G401 (cell line): ENCODE measurements around the gene THAP8. TPM values are rescaled to one million over a fixed set of nuclear protein-coding genes. Genes with fewer than 3 reads are reported as not detected.

Experiments
- total RNA-seq: library from RNA; depleted of rRNA; stranded (reverse); fragments of >200 nt; shearing (Covaris generic); gene quantifications from 2 replicates; pipeline ENCODE4 v1.2.3, GENCODE V29; 2014; rRNA removed

The THAP8 gene
- total RNA-seq, 1 experiment from 2014 or later = 5.2 TPM

Other genes starting within 250 kb of the THAP8 start
- gene PRODH2, start 241.4 kb downstream of the THAP8 start, total RNA-seq = not detected in 2 replicates
- 0.18 TPM in 1 of 2 replicates, not detected in the other for gene NPHS1, start 201.8 kb downstream of the THAP8 start, total RNA-seq
- 3.0 and 5.2 TPM in 2 replicates for gene KIRREL2, start 197.4 kb downstream of the THAP8 start, total RNA-seq
- gene APLP1, start 185.7 kb downstream of the THAP8 start, total RNA-seq = 121 and 133 TPM in 2 replicates
- gene NFKBID, start 153.7 kb downstream of the THAP8 start, total RNA-seq = 4.1 and 8.4 TPM in 2 replicates
- not detected in 2 replicates for gene HCST, start 151.8 kb downstream of the THAP8 start, total RNA-seq
- 7.3 TPM in 1 of 2 replicates, not detected in the other for gene TYROBP, start 146.0 kb downstream of the THAP8 start, total RNA-seq
- gene LRFN3, start 117.9 kb downstream of the THAP8 start, total RNA-seq = 6.2 and 15.8 TPM in 2 replicates
- gene SDHAF1, start 59.1 kb downstream of the THAP8 start, total RNA-seq = 41.7 and 46.9 TPM in 2 replicates
- gene SYNE4, start 45.5 kb downstream of the THAP8 start, total RNA-seq = 0.37 and 1.1 TPM in 2 replicates
- gene ALKBH6, start 40.1 kb downstream of the THAP8 start, total RNA-seq = 28.2 and 39.3 TPM in 2 replicates
- gene CLIP3, start 21.4 kb downstream of the THAP8 start, total RNA-seq = 0.37 TPM in 1 of 2 replicates, not detected in the other
- gene WDR62, start 612 bp upstream of the THAP8 start, total RNA-seq = 9.7 and 12.9 TPM in 2 replicates
- not detected in 2 replicates for gene OVOL3, start 56.9 kb upstream of the THAP8 start, total RNA-seq
- gene POLR2I, start 60.6 kb upstream of the THAP8 start, total RNA-seq = 120 and 122 TPM in 2 replicates
- 314 and 477 TPM in 2 replicates for gene TBCB, start 61.2 kb upstream of the THAP8 start, total RNA-seq
- gene CAPNS1, start 85.8 kb upstream of the THAP8 start, total RNA-seq = 266 and 370 TPM in 2 replicates
- gene COX7A1, start 98.2 kb upstream of the THAP8 start, total RNA-seq = not detected in 2 replicates
- gene ZNF565, start 160.4 kb upstream of the THAP8 start, total RNA-seq = 0.74 and 3.5 TPM in 2 replicates
- gene ZNF146, start 160.8 kb upstream of the THAP8 start, total RNA-seq = 35.3 and 84.9 TPM in 2 replicates